Chondrocyte (in vitro differentiated cells): ENCODE data around the gene OLIG3. TPM values are rescaled to one million over a fixed set of nuclear protein-coding genes. Genes with fewer than 3 reads are reported as not detected.

Experiments used
- DNase-seq: peaks from one replicate; pipeline ENCODE4 v3.0.0; 2021; ENCODE audit warnings: mixed read lengths, low spot score
- H3K27ac Mint-ChIP-seq: one replicate; pipeline ENCODE4 v1.8.0; 2021; ENCODE audit warnings: mild to moderate bottlenecking, moderate library complexity, mixed read lengths; ENCODE audit not compliant: unreplicated experiment
- H3K27me3 Mint-ChIP-seq: 2 replicates; pipeline ENCODE4 v1.8.0; 2021; ENCODE audit warnings: low read depth, mixed read lengths
- H3K36me3 Mint-ChIP-seq: 2 replicates; pipeline ENCODE4 v1.8.0; 2021; ENCODE audit warnings: low read depth, mixed read lengths
- H3K4me1 Mint-ChIP-seq: 2 replicates; pipeline ENCODE4 v1.8.0; 2021; ENCODE audit warnings: low read depth, mild to moderate bottlenecking, mixed read lengths
- H3K4me3 Mint-ChIP-seq: one replicate; pipeline ENCODE4 v1.8.0; 2021; ENCODE audit warnings: mild to moderate bottlenecking, moderate library complexity, mixed read lengths; ENCODE audit not compliant: unreplicated experiment
- H3K9me3 Mint-ChIP-seq: 2 replicates; pipeline ENCODE4 v1.8.0; 2021; ENCODE audit warnings: low read depth, mixed read lengths
- CTCF ChIP-seq: fragments of 200-600 bp; sonication (generic); IDR thresholded peaks from 2 replicates; pipeline ENCODE4 v1.5.0; 2021; ENCODE audit warnings: antibody characterized with exemption, mild to moderate bottlenecking, moderate library complexity
- total RNA-seq: library from RNA; stranded (reverse); gene quantifications from 3 replicates; pipeline ENCODE4 v1.2.1, GENCODE V29; 2021

The OLIG3 gene
- total RNA-seq, 1 donor from 2014 or later = not detected

GRCh38 chr6:137490006-137490905, 3.9 kb downstream of the OLIG3 start:
- no peak for DNase-seq
- Mint-ChIP-seq H3K4me1 (peaks cover 29% of the 10 kb centered on the region), H3K27me3 (peaks cover 94% of the 10 kb centered on the region), H3K36me3 (peaks cover 9% of the 10 kb centered on the region), H3K27ac (no peak overlapping the region), H3K4me3 (no peak overlapping the region), H3K9me3 (no peaks in the 10 kb centered on the region)
- TF ChIP-seq CTCF = no peak

- Mint-ChIP-seq H3K4me1 (peaks cover 25% of the 10 kb centered on the region), H3K4me3 (no peak overlapping the region), H3K27me3 (peaks cover 89% of the 10 kb centered on the region), H3K9me3 (no peaks in the 10 kb centered on the region), H3K36me3 (peaks cover 6% of the 10 kb centered on the region), H3K27ac (no peak overlapping the region)
- DNase-seq = no peak
- TF ChIP-seq CTCF = peak; percentile 40
Measured at GRCh38 chr6:137489046-137490005, 4.9 kb downstream of the OLIG3 start.

- Mint-ChIP-seq H3K4me3 (no peak overlapping the region), H3K27me3 (peaks cover 87% of the 10 kb centered on the region), H3K9me3 (no peaks in the 10 kb centered on the region), H3K27ac (no peak overlapping the region), H3K36me3 (peaks cover 5% of the 10 kb centered on the region), H3K4me1 (peaks cover 22% of the 10 kb centered on the region)
- no peak for TF ChIP-seq CTCF
- no peak for DNase-seq
Measured at GRCh38 chr6:137488150-137489045, 5.8 kb downstream of the OLIG3 start.

- Mint-ChIP-seq H3K27me3 (peaks cover 88% of the 10 kb centered on the region), H3K36me3 (peaks cover 5% of the 10 kb centered on the region), H3K4me3 (no peak overlapping the region), H3K9me3 (no peaks in the 10 kb centered on the region), H3K27ac (no peak overlapping the region), H3K4me1 (peaks cover 18% of the 10 kb centered on the region)
- no peak for DNase-seq
- TF ChIP-seq CTCF = no peak
Measured at GRCh38 chr6:137487869-137488149, 6.4 kb downstream of the OLIG3 start.
